Measurements from ENCODE around the gene PAPPA2. TPM values are rescaled to one million over a fixed set of nuclear protein-coding genes. Genes with fewer than 3 reads are reported as not detected.

The PAPPA2 gene
- total RNA-seq, 4 donors from 2014 or later, result 0.23 to 0.51 (median 0.34) TPM

GRCh38 chr1:176854758-176855745 is 392.1 kb downstream of the PAPPA2 start:
- peaks cover 2% of the 10 kb centered on the region for H3K4me1 ChIP-seq
- no peaks in the 10 kb centered on the region for H3K9me3 ChIP-seq
- H3K4me3 ChIP-seq, result no peak overlapping the region
- H3K27ac ChIP-seq, result no peak overlapping the region
- 75% methylated on average over 7 of the region's 7 CpGs for WGBS
- TF ChIP-seq POLR2A (IDR thresholded peaks at IDR 0.05), result no peak
- TF ChIP-seq EP300 (IDR thresholded peaks at IDR 0.05), result no peak
- no peak for TF ChIP-seq CTCF (IDR thresholded peaks at IDR 0.05)
- TF ChIP-seq POLR2AphosphoS5 (IDR thresholded peaks at IDR 0.05), result no peak
- no peaks in the 10 kb centered on the region for H3K27me3 ChIP-seq
- no peaks in the 10 kb centered on the region for H3K36me3 ChIP-seq
- DNase-seq (ENCODE audit: low spot score in 2 of 2), result no peak

GRCh38 chr1:176857632-176858031 is 394.7 kb downstream of the PAPPA2 start:
- H3K4me3 ChIP-seq, result no peak overlapping the region
- no peaks in the 10 kb centered on the region for H3K27me3 ChIP-seq
- H3K4me1 ChIP-seq, result peaks cover 2% of the 10 kb centered on the region
- H3K36me3 ChIP-seq, result no peaks in the 10 kb centered on the region
- WGBS, result 41% methylated on average over 4 of the region's 4 CpGs
- H3K27ac ChIP-seq, result no peak overlapping the region
- TF ChIP-seq CTCF (IDR thresholded peaks at IDR 0.05), result no peak
- no peak for TF ChIP-seq POLR2A (IDR thresholded peaks at IDR 0.05)
- no peaks in the 10 kb centered on the region for H3K9me3 ChIP-seq
- no peak for DNase-seq (ENCODE audit: low spot score in 2 of 2)

GRCh38 chr1:176858433-176858916 is 395.5 kb downstream of the PAPPA2 start:
- Histone ChIP-seq H3K9me3 (no peaks in the 10 kb centered on the region), H3K27me3 (no peaks in the 10 kb centered on the region), H3K36me3 (no peaks in the 10 kb centered on the region), H3K27ac (no peak overlapping the region), H3K4me1 (peaks cover 2% of the 10 kb centered on the region), H3K4me3 (no peak overlapping the region)
- no peak for TF ChIP-seq EP300 (IDR thresholded peaks at IDR 0.05)
- TF ChIP-seq POLR2AphosphoS5 (IDR thresholded peaks at IDR 0.05), result no peak
- TF ChIP-seq POLR2A (IDR thresholded peaks at IDR 0.05), result no peak
- no peak for TF ChIP-seq CTCF (IDR thresholded peaks at IDR 0.05)
- DNase-seq (ENCODE audit: low spot score in 2 of 2), result no peak
- 26% methylated on average over 4 of the region's 4 CpGs for WGBS

GRCh38 chr1:176863613-176864012 is 400.6 kb downstream of the PAPPA2 start:
- Histone ChIP-seq H3K27ac (no peak overlapping the region), H3K36me3 (no peaks in the 10 kb centered on the region), H3K4me3 (no peak overlapping the region), H3K27me3 (no peaks in the 10 kb centered on the region), H3K9me3 (no peaks in the 10 kb centered on the region), H3K4me1 (no peaks in the 10 kb centered on the region)
- DNase-seq (ENCODE audit: low spot score in 2 of 2), result no peak
- WGBS, result 73% methylated on average over 4 of the region's 4 CpGs
- TF ChIP-seq CTCF (IDR thresholded peaks at IDR 0.05), result no peak
- no peak for TF ChIP-seq POLR2A (IDR thresholded peaks at IDR 0.05)
- TF ChIP-seq POLR2AphosphoS5 (IDR thresholded peaks at IDR 0.05), result no peak
- no peak for TF ChIP-seq EP300 (IDR thresholded peaks at IDR 0.05)

GRCh38 chr1:176864211-176864610 is 401.2 kb downstream of the PAPPA2 start:
- Histone ChIP-seq H3K4me1 (no peaks in the 10 kb centered on the region), H3K36me3 (no peaks in the 10 kb centered on the region), H3K4me3 (no peak overlapping the region), H3K9me3 (no peaks in the 10 kb centered on the region), H3K27me3 (no peaks in the 10 kb centered on the region), H3K27ac (no peak overlapping the region)
- TF ChIP-seq POLR2A (IDR thresholded peaks at IDR 0.05) (no peak), EP300 (IDR thresholded peaks at IDR 0.05) (no peak), POLR2AphosphoS5 (IDR thresholded peaks at IDR 0.05) (no peak), CTCF (IDR thresholded peaks at IDR 0.05) (no peak)
- WGBS, result 91% methylated on average over 6 of the region's 9 CpGs
- DNase-seq (ENCODE audit: low spot score in 2 of 2), result no peak
